Gastrocnemius medialis (tissue), 4 donors: ENCODE measurements around the gene FCN2.

Experiments used
- POLR2A ChIP-seq, 2 donors: fragments of 450-650 bp; IDR thresholded peaks; one replicate each; pipeline ENCODE4 v1.6.1; 2017; ENCODE audit warnings: antibody characterized with exemption in 2 of 2, mild to moderate bottlenecking in 2 of 2, moderate library complexity in 2 of 2
- TF ChIP-seq, protein P1 (sequence below), 5 experiments: fragments of 450-650 bp in 3 of 5; fragments of 200-600 bp in 2 of 5; sonication (generic) in 2 of 5; IDR thresholded peaks in 4 of 5; conservative IDR thresholded peaks in 1 of 5; 1 replicate in 4 of 5; 2 replicates in 1 of 5; pipeline ENCODE4 v1.5.1; 2016 to 2019; ENCODE audit warnings: antibody characterized with exemption in 5 of 5, mild to moderate bottlenecking in 3 of 5, moderate library complexity in 3 of 5

DNA sequence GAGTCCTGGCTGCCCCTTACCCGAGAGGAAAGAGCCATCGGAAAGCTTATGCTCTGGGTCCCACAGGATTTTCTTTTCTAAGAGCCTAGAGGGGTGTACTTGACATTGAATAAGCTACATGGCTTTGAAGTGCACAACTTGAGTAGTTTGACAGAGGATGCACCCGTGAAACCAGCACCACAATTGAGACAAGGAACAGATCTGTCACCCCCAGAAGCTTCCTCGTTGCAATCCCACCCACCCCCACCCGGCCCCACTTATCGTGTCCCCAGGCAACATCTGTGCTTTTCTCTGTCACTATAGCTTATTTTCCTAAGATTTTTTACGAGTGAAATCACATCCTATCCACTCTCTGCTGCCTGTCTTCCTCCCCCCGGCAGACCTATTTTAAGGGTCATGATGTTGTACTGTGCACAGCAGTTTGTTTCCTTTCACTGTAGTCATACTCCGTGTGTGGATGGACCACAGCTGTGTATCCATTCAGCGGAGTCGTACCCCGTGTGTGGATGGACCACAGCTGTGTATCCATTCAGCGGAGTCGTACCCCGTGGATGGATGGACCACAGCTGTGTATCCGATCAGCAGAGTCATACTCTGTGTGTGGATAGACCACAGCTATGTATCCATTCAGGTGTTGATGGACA, 8.8 kb upstream of the FCN2 start:
- TF ChIP-seq, protein P1, sequence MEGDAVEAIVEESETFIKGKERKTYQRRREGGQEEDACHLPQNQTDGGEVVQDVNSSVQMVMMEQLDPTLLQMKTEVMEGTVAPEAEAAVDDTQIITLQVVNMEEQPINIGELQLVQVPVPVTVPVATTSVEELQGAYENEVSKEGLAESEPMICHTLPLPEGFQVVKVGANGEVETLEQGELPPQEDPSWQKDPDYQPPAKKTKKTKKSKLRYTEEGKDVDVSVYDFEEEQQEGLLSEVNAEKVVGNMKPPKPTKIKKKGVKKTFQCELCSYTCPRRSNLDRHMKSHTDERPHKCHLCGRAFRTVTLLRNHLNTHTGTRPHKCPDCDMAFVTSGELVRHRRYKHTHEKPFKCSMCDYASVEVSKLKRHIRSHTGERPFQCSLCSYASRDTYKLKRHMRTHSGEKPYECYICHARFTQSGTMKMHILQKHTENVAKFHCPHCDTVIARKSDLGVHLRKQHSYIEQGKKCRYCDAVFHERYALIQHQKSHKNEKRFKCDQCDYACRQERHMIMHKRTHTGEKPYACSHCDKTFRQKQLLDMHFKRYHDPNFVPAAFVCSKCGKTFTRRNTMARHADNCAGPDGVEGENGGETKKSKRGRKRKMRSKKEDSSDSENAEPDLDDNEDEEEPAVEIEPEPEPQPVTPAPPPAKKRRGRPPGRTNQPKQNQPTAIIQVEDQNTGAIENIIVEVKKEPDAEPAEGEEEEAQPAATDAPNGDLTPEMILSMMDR (IDR thresholded peaks at IDR 0.05 in 4 of 5, conservative IDR thresholded peaks at IDR 0.05 in 1 of 5): no peak
- no peak for TF ChIP-seq POLR2A (IDR thresholded peaks at IDR 0.05)
